Hepatocyte (in vitro differentiated cells): ENCODE results near the gene IVD. TPM values are rescaled to one million over a fixed set of nuclear protein-coding genes. Genes with fewer than 3 reads are reported as not detected.
A peak's percentile ranks its signal among the peaks of the same experiment; 100 is the strongest.

Source experiments
- DNase-seq: peaks from one replicate; pipeline ENCODE4 v3.0.0-alpha.2; 2016; ENCODE audit warnings: low spot score
- H2AFZ ChIP-seq: fragments of 200-600 bp; sonication (generic); 2 replicates; pipeline ENCODE4 v1.6.0; 2016; ENCODE audit warnings: antibody characterized with exemption, mild to moderate bottlenecking
- H3K27ac ChIP-seq: fragments of 200-600 bp; sonication (generic); 2 replicates; pipeline ENCODE4 v1.5.1; 2016; ENCODE audit warnings: mild to moderate bottlenecking
- H3K27me3 ChIP-seq: fragments of 200-600 bp; sonication (generic); 2 replicates; pipeline ENCODE4 v1.6.1; 2016
- H3K36me3 ChIP-seq: fragments of 200-600 bp; sonication (generic); replicated peaks from 2 replicates; pipeline ENCODE4 v1.5.1; 2016; ENCODE audit warnings: low read depth; ENCODE audit not compliant: insufficient read depth
- H3K4me1 ChIP-seq: fragments of 200-600 bp; sonication (generic); 2 replicates; pipeline ENCODE4 v1.5.1; 2016; ENCODE audit warnings: mild to moderate bottlenecking, moderate library complexity; ENCODE audit not compliant: insufficient read depth
- H3K4me2 ChIP-seq: fragments of 200-600 bp; sonication (generic); 2 replicates; pipeline ENCODE4 v1.6.0; 2016
- H3K4me3 ChIP-seq: fragments of 200-600 bp; sonication (generic); 2 replicates; pipeline ENCODE4 v1.5.1; 2016; ENCODE audit warnings: mild to moderate bottlenecking
- H3K79me2 ChIP-seq: fragments of 200-600 bp; sonication (generic); 2 replicates; pipeline ENCODE4 v1.6.0; 2017; ENCODE audit warnings: mild to moderate bottlenecking
- H3K9me2 ChIP-seq: fragments of 200-600 bp; sonication (generic); replicated peaks from 2 replicates; pipeline ENCODE4 v1.6.0; 2017; ENCODE audit warnings: mild to moderate bottlenecking; ENCODE audit not compliant: insufficient read depth
- H3K9me3 ChIP-seq: fragments of 200-600 bp; sonication (generic); 2 replicates; pipeline ENCODE4 v1.5.1; 2016; ENCODE audit warnings: low read depth, mild to moderate bottlenecking
- H4K20me1 ChIP-seq: fragments of 200-600 bp; sonication (generic); 2 replicates; pipeline ENCODE4 v1.6.0; 2016; ENCODE audit warnings: mild to moderate bottlenecking; ENCODE audit not compliant: insufficient read depth, poor library complexity, severe bottlenecking
- CTCF ChIP-seq: fragments of 200-600 bp; sonication (generic); IDR thresholded peaks from 2 replicates; pipeline ENCODE4 v1.5.1; 2016; ENCODE audit warnings: antibody characterized with exemption, mild to moderate bottlenecking; ENCODE audit not compliant: poor library complexity
- EZH2 ChIP-seq: fragments of 200-600 bp; sonication (generic); IDR thresholded peaks from 2 replicates; pipeline ENCODE4 v1.6.1; 2016; ENCODE audit warnings: antibody characterized with exemption, mild to moderate bottlenecking, borderline replicate concordance
- EZH2phosphoT487 ChIP-seq: fragments of 200-600 bp; sonication (generic); IDR thresholded peaks from one replicate; pipeline ENCODE4 v1.6.1; 2018; ENCODE audit warnings: antibody characterized with exemption, mild to moderate bottlenecking, low read depth, moderate library complexity; ENCODE audit not compliant: unreplicated experiment, severe bottlenecking
- whole genome bisulfite sequencing: methylation state at CpG from one replicate; pipeline ENCODE4 v1.1.6; 2016; ENCODE audit warnings: low lambda C conversion rate; ENCODE audit errors: missing lambda C conversion rate; 5-methylcytosine and 5-hydroxymethylcytosine counted together
- polyA plus RNA-seq: library from polyadenylated mRNA; unstranded; fragments of >200 nt; fragmentation: Nextera tagmentation; extraction: Ambion mirVana; gene quantifications from 2 replicates; pipeline ENCODE4 v1.2.1, GENCODE V29; 2016
- total RNA-seq: library from RNA; depleted of rRNA; stranded (reverse); fragments of >200 nt; gene quantifications from 2 replicates; pipeline ENCODE4 v1.2.3, GENCODE V29; 2014

Gene IVD
- total and polyA plus RNA-seq, 2 experiments from 2014 or later, result 31.5 to 71.6 TPM

GRCh38 chr15:40429068-40429710 is 23.6 kb downstream of the IVD start:
- no peak overlapping the region for H3K27ac ChIP-seq
- 71% methylated on average over 10 of the region's 10 CpGs for WGBS
- H3K4me3 ChIP-seq, result no peak overlapping the region
- H4K20me1 ChIP-seq, result no peaks in the 10 kb centered on the region
- H2AFZ ChIP-seq, result no peak overlapping the region
- H3K79me2 ChIP-seq, result no peaks in the 10 kb centered on the region
- TF ChIP-seq CTCF (no peak), EZH2 (no peak), EZH2phosphoT487 (no peak)
- no peak overlapping the region for H3K4me2 ChIP-seq
- no peaks in the 10 kb centered on the region for H3K9me2 ChIP-seq
- peaks cover 21% of the 10 kb centered on the region for H3K27me3 ChIP-seq
- no peaks in the 10 kb centered on the region for H3K36me3 ChIP-seq
- H3K4me1 ChIP-seq, result no peaks in the 10 kb centered on the region
- H3K9me3 ChIP-seq, result no peaks in the 10 kb centered on the region
- DNase-seq, result no peak

- Histone ChIP-seq H3K27ac (no peak overlapping the region), H3K27me3 (peaks cover 33% of the 10 kb centered on the region), H3K9me2 (no peaks in the 10 kb centered on the region), H3K79me2 (no peaks in the 10 kb centered on the region), H3K36me3 (no peaks in the 10 kb centered on the region), H3K9me3 (no peaks in the 10 kb centered on the region), H4K20me1 (no peaks in the 10 kb centered on the region), H3K4me2 (no peak overlapping the region), H3K4me3 (no peak overlapping the region), H3K4me1 (peaks cover under 1% of the 10 kb centered on the region), H2AFZ (no peak overlapping the region)
- 41% methylated on average over 10 of the region's 10 CpGs for WGBS
- DNase-seq, result no peak
- no peak for TF ChIP-seq EZH2phosphoT487
- no peak for TF ChIP-seq EZH2
- no peak for TF ChIP-seq CTCF
Observed at GRCh38 chr15:40430271-40430805, 24.7 kb downstream of the IVD start.

GRCh38 chr15:40435023-40435709 is 29.6 kb downstream of the IVD start:
- TF ChIP-seq EZH2phosphoT487, result no peak
- Histone ChIP-seq H2AFZ (peak overlapping the region; percentile 52), H3K27me3 (peaks cover 47% of the 10 kb centered on the region), H3K4me3 (no peak overlapping the region), H4K20me1 (no peaks in the 10 kb centered on the region), H3K27ac (no peak overlapping the region), H3K79me2 (no peaks in the 10 kb centered on the region), H3K4me2 (peak overlapping the region; percentile 99), H3K9me2 (no peaks in the 10 kb centered on the region), H3K4me1 (peaks cover 42% of the 10 kb centered on the region), H3K9me3 (no peaks in the 10 kb centered on the region), H3K36me3 (no peaks in the 10 kb centered on the region)
- 42% methylated on average over 20 of the region's 20 CpGs for WGBS
- DNase-seq, result no peak

- no peak for DNase-seq
- peaks cover 42% of the 10 kb centered on the region for H3K4me1 ChIP-seq
- H3K27me3 ChIP-seq, result peaks cover 47% of the 10 kb centered on the region
- no peak overlapping the region for H3K27ac ChIP-seq
- 9% methylated on average over 15 of the region's 15 CpGs for WGBS
- peak overlapping the region; percentile 45 for H3K4me3 ChIP-seq
- H3K9me2 ChIP-seq, result no peaks in the 10 kb centered on the region
- TF ChIP-seq EZH2phosphoT487 (no peak), EZH2 (peak; percentile 8)
- no peaks in the 10 kb centered on the region for H3K36me3 ChIP-seq
- H4K20me1 ChIP-seq, result no peaks in the 10 kb centered on the region
- no peaks in the 10 kb centered on the region for H3K9me3 ChIP-seq
- no peaks in the 10 kb centered on the region for H3K79me2 ChIP-seq
- peak overlapping the region; percentile 99 for H3K4me2 ChIP-seq
- H2AFZ ChIP-seq, result peak overlapping the region; percentile 52
Observed at GRCh38 chr15:40435710-40436089, 30.1 kb downstream of the IVD start.
